Glutamatergic neuron (in vitro differentiated cells): Measurements from ENCODE around the gene TBC1D25. TPM values are rescaled to one million over a fixed set of nuclear protein-coding genes. Genes with fewer than 3 reads are reported as not detected.

Experiments
- DNase-seq: peaks from one replicate; pipeline ENCODE4 v3.0.0; 2022
- H3K27ac Mint-ChIP-seq: one replicate; pipeline ENCODE4 v1.8.0; 2020; ENCODE audit warnings: mild to moderate bottlenecking, mixed read lengths, inconsistent platforms; ENCODE audit not compliant: unreplicated experiment
- H3K27me3 Mint-ChIP-seq: one replicate; pipeline ENCODE4 v1.8.0; 2020; ENCODE audit warnings: mild to moderate bottlenecking, moderate library complexity, mixed read lengths, inconsistent platforms; ENCODE audit not compliant: unreplicated experiment
- H3K36me3 Mint-ChIP-seq: one replicate; pipeline ENCODE4 v1.8.0; 2020; ENCODE audit warnings: mild to moderate bottlenecking, mixed read lengths, inconsistent platforms; ENCODE audit not compliant: unreplicated experiment
- H3K4me1 Mint-ChIP-seq: one replicate; pipeline ENCODE4 v1.8.0; 2020; ENCODE audit warnings: mild to moderate bottlenecking, low read depth, mixed read lengths, inconsistent platforms; ENCODE audit not compliant: unreplicated experiment
- H3K4me3 Mint-ChIP-seq: one replicate; pipeline ENCODE4 v1.8.0; 2020; ENCODE audit warnings: mild to moderate bottlenecking, mixed read lengths, inconsistent platforms; ENCODE audit not compliant: unreplicated experiment
- H3K9me3 Mint-ChIP-seq: one replicate; pipeline ENCODE4 v1.8.0; 2020; ENCODE audit warnings: mild to moderate bottlenecking, moderate library complexity, mixed read lengths, inconsistent platforms; ENCODE audit not compliant: unreplicated experiment
- CTCF ChIP-seq: fragments of 200-600 bp; sonication (generic); IDR thresholded peaks from one replicate; pipeline ENCODE4 v1.5.0; 2021; ENCODE audit not compliant: partially characterized antibody, unreplicated experiment
- total RNA-seq: library from RNA; stranded (reverse); fragmentation: NEBNext Ultra II Directional; extraction: Animal tissue kit (Norgen Biotek cat#: 25700); gene quantifications from one replicate; pipeline ENCODE4 v1.2.1, GENCODE V29; 2021; ENCODE audit not compliant: unreplicated experiment

Gene TBC1D25
- total RNA-seq, 1 donor from 2014 or later, result 34.3 TPM

- no peak for TF ChIP-seq CTCF
- Mint-ChIP-seq H3K36me3 (no peaks in the 10 kb centered on the region), H3K27me3 (peaks cover 4% of the 10 kb centered on the region), H3K4me1 (no peaks in the 10 kb centered on the region), H3K4me3 (no peak overlapping the region), H3K9me3 (peaks cover 2% of the 10 kb centered on the region), H3K27ac (no peak overlapping the region)
- no peak for DNase-seq
These were observed 34.0 kb upstream of the TBC1D25 start for GRCh38 chrX:48505481-48505880.

GRCh38 chrX:48507246-48507645, 32.3 kb upstream of the TBC1D25 start:
- Mint-ChIP-seq H3K4me3 (no peak overlapping the region), H3K4me1 (no peaks in the 10 kb centered on the region), H3K27me3 (peaks cover 4% of the 10 kb centered on the region), H3K27ac (no peak overlapping the region), H3K36me3 (no peaks in the 10 kb centered on the region), H3K9me3 (peaks cover 3% of the 10 kb centered on the region)
- DNase-seq, result no peak
- TF ChIP-seq CTCF, result no peak

GRCh38 chrX:48508400-48509244, 30.9 kb upstream of the TBC1D25 start, which contains the start of gene PORCN:
Gene PORCN, plus strand, starts transcription at chrX:48508992. Its CDS starts 829 bp downstream, at chrX:48509821.
- TF ChIP-seq CTCF, result no peak
- H3K27me3 Mint-ChIP-seq, result peaks cover 5% of the 10 kb centered on the region
- H3K27ac Mint-ChIP-seq, result peak within 1 kb of the TSS; percentile 59
- DNase-seq, result peak; percentile 81
- H3K4me3 Mint-ChIP-seq, result peak within 1 kb of the TSS; percentile 91
- no peaks in the 10 kb centered on the region for H3K4me1 Mint-ChIP-seq
- H3K9me3 Mint-ChIP-seq, result peaks cover 3% of the 10 kb centered on the region
- H3K36me3 Mint-ChIP-seq, result no peaks in the 10 kb centered on the region

- peak overlapping the region; percentile 59 for H3K27ac Mint-ChIP-seq
- no peaks in the 10 kb centered on the region for H3K36me3 Mint-ChIP-seq
- no peak for DNase-seq
- peaks cover 4% of the 10 kb centered on the region for H3K27me3 Mint-ChIP-seq
- H3K4me1 Mint-ChIP-seq, result no peaks in the 10 kb centered on the region
- TF ChIP-seq CTCF, result no peak
- H3K4me3 Mint-ChIP-seq, result peak overlapping the region; percentile 91
- peaks cover 2% of the 10 kb centered on the region for H3K9me3 Mint-ChIP-seq
These were observed 30.3 kb upstream of the TBC1D25 start for GRCh38 chrX:48509245-48509590.

- Mint-ChIP-seq H3K4me1 (no peaks in the 10 kb centered on the region), H3K4me3 (peak overlapping the region; percentile 91), H3K27ac (peak overlapping the region; percentile 59), H3K9me3 (peaks cover 2% of the 10 kb centered on the region), H3K27me3 (peaks cover 3% of the 10 kb centered on the region), H3K36me3 (no peaks in the 10 kb centered on the region)
- no peak for DNase-seq
- TF ChIP-seq CTCF, result no peak
These were observed 29.9 kb upstream of the TBC1D25 start for GRCh38 chrX:48509619-48510018.
